ENCODE measurements around the gene SAYSD1. TPM values are rescaled to one million over a fixed set of nuclear protein-coding genes. Genes with fewer than 3 reads are reported as not detected.

Gene SAYSD1
- total and polyA plus RNA-seq, 2 of the 8 experiments (the other 6 are each of a cell fraction or from before 2014, with no cell fraction given), result 6.7 to 7.9 TPM

GRCh38 chr6:39061182-39061581 is 53.8 kb downstream of the SAYSD1 start:
- Histone ChIP-seq H3K27me3 (replicated peaks in 1 of 4; ENCODE audit: control insufficient read depth in 3 of 4, extremely low read depth in 1 of 4, insufficient read depth in 3 of 4, low read length in 3 of 4) (no peaks in the 10 kb centered on the region), H2BK20ac (ENCODE audit: low read length) (no peak overlapping the region), H3K79me2 (ENCODE audit: control insufficient read depth in 1 of 2, insufficient read depth in 2 of 2, low read length in 2 of 2) (no peaks in the 10 kb centered on the region), H3K4ac (replicated peaks; ENCODE audit: insufficient read length, low read depth, low read length) (no peak overlapping the region), H4K8ac (ENCODE audit: extremely low read depth, insufficient read depth, low read length) (no peak overlapping the region; the same call in 1 of the 2 replicates), H2AK5ac (ENCODE audit: low read depth, low read length) (no peak overlapping the region), H4K5ac (ENCODE audit: insufficient read length, low read depth, low read length) (no peak overlapping the region), H4K20me1 (replicated peaks in 1 of 2; ENCODE audit: control insufficient read depth in 1 of 2, insufficient read depth in 2 of 2, low read length in 2 of 2) (peaks cover 0 to 2% of the 10 kb centered on the region in 2 experiments), H3K18ac (ENCODE audit: extremely low read depth, low read length) (no peak overlapping the region), H2BK5ac (ENCODE audit: low read depth, low read length) (no peak overlapping the region), H3K4me2 (ENCODE audit: insufficient read depth in 1 of 2, low read depth in 2 of 2, low read length in 2 of 2) (no peak overlapping the region), H3K36me3 (ENCODE audit: control insufficient read depth in 2 of 4, insufficient read depth in 4 of 4, low read length in 3 of 4) (peaks cover 0 to 3% (median 2%) of the 10 kb centered on the region in 4 experiments; a peak in 2 of 8 replicates), H3K4me3 (ENCODE audit: extremely low read depth in 1 of 4, insufficient read depth in 2 of 4, low read depth in 3 of 4, low read length in 4 of 4) (no peak overlapping the region), H3K23ac (ENCODE audit: insufficient read length) (no peak overlapping the region), H2BK12ac (ENCODE audit: low read depth, low read length) (no peak overlapping the region), H4K91ac (replicated peaks; ENCODE audit: insufficient read length, low read length) (no peak overlapping the region), H2BK120ac (replicated peaks; ENCODE audit: low read depth, low read length) (no peak overlapping the region), H3K9me3 (ENCODE audit: insufficient read depth in 2 of 2, low read depth in 1 of 2, low read length in 1 of 2) (no peaks in the 10 kb centered on the region), H3K4me1 (replicated peaks in 1 of 4; ENCODE audit: control insufficient read depth in 3 of 4, insufficient read depth in 4 of 4, low read length in 3 of 4) (no peaks in the 10 kb centered on the region), H2BK15ac (ENCODE audit: low read length) (no peak overlapping the region), H3K23me2 (ENCODE audit: low read depth, low read length) (no peaks in the 10 kb centered on the region; the same call in 1 of the 2 replicates), H3K14ac (ENCODE audit: insufficient read length) (no peak overlapping the region), H3K56ac (replicated peaks; ENCODE audit: insufficient read length, low read depth, low read length) (no peak overlapping the region), H3K79me1 (ENCODE audit: low read depth, low read length) (no peaks in the 10 kb centered on the region), H3K9ac (replicated peaks in 1 of 4; ENCODE audit: extremely low read depth in 1 of 4, low read depth in 3 of 4, low read length in 3 of 4) (no peak overlapping the region), H2AFZ (ENCODE audit: low read length) (no peak overlapping the region), H3K27ac (ENCODE audit: low read depth, low read length) (no peak overlapping the region)
- DNase-seq (ENCODE audit: low read depth in 1 of 2, low spot score in 2 of 2) (no peak), FAIRE-seq (no peak)
- WGBS, 2 experiments (ENCODE audit: extremely low coverage in 1 of 2, insufficient coverage in 1 of 2, insufficient read length in 1 of 2, insufficient replicate concordance in 2 of 2, low coverage in 1 of 2, low lambda C conversion rate in 2 of 2, missing lambda C conversion rate in 1 of 2), result 87% methylated on average over 6 of the region's 6 CpGs; no CpG with 5 or more reads in 1 of the 2 experiments
- ChIA-PET CTCF (ENCODE audit: partially characterized antibody) (interaction anchor here (0.6 to 5.1 kb wide), 21 partner anchors 11 to 1949 kb away, joined by 3 to 28 read pairs (median 5); partner anchors contain the start of gene GLP1R), POLR2A (ENCODE audit: partially characterized antibody) (interaction anchor here (1.6 kb wide), 1 partner anchor 13 kb away, joined by 5 read pairs; no protein-coding TSS in a partner anchor)
- TF ChIP-seq SUZ12 (IDR thresholded peaks at IDR 0.05; ENCODE audit: low read length) (no peak), FOSL1 (IDR thresholded peaks at IDR 0.05; ENCODE audit: insufficient read depth, low read depth, low read length) (no peak), SIX5 (IDR thresholded peaks at IDR 0.05; ENCODE audit: low read depth, low read length) (no peak), CBX5 (IDR thresholded peaks at IDR 0.05; ENCODE audit: low read depth, low read length) (no peak), SP2 (IDR thresholded peaks at IDR 0.05; ENCODE audit: low read length) (no peak), SP4 (IDR thresholded peaks at IDR 0.05; ENCODE audit: low read length) (no peak), TEAD4 (IDR thresholded peaks at IDR 0.05; ENCODE audit: low read depth, low read length) (no peak), JUN (IDR thresholded peaks at IDR 0.05; ENCODE audit: low read depth, low read length) (no peak), BACH1 (IDR thresholded peaks at IDR 0.05; ENCODE audit: low read length) (no peak), EZH2 (IDR thresholded peaks at IDR 0.05; ENCODE audit: low read depth, low read length, severe bottlenecking) (no peak), RXRA (IDR thresholded peaks at IDR 0.05; ENCODE audit: insufficient read depth, low read depth, low read length) (no peak), PHF8 (conservative IDR thresholded peaks at IDR 0.05; ENCODE audit: low read depth, low read length) (no peak), EGR1 (IDR thresholded peaks at IDR 0.05; ENCODE audit: borderline replicate concordance, low read depth, low read length) (no peak), TCF12 (IDR thresholded peaks at IDR 0.05; ENCODE audit: low read depth, low read length) (no peak)
- TF ChIP-seq, protein P1, sequence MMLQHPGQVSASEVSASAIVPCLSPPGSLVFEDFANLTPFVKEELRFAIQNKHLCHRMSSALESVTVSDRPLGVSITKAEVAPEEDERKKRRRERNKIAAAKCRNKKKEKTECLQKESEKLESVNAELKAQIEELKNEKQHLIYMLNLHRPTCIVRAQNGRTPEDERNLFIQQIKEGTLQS (IDR thresholded peaks at IDR 0.05; ENCODE audit: insufficient read depth, low read depth, low read length), result no peak

Measured in H1 (cell line).